Fibroblast of lung (primary cell): ENCODE measurements around the gene MSANTD3.

Experiments used
- EZH2 ChIP-seq: IDR thresholded peaks from 2 replicates; pipeline ENCODE4 v1.5.1; 2012; ENCODE audit warnings: low read length, control low read depth, mild to moderate bottlenecking; ENCODE audit errors: missing control alignments
- TF ChIP-seq, protein P1 (sequence below), 2 donors: IDR thresholded peaks in 1 of 2; conservative IDR thresholded peaks in 1 of 2; 1 replicate in 1 of 2; 2 replicates in 1 of 2; pipeline ENCODE4 v1.5.1; 2011 to 2012; ENCODE audit warnings: low read length in 2 of 2, control low read depth in 1 of 2, inconsistent platforms in 1 of 2, low read depth in 1 of 2, mild to moderate bottlenecking in 1 of 2

DNA sequence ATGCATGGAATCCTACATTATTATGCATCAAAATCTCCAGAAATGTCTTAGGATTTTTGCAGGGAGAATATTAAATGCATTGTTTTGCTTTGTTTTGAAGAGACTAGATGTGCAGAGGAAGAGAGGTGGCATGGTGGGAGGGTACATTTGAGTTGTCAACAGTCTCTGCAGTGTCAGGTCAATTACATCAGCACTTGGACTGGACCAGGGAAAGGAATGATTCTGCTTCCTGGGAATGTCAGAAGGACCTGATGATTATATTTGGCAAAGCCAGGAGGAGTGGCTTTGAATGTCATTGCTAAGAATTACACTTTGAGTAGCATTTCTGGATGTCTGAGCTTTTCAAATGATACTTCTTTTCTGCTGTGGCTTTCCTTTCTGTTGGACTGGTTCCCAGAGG, 28.5 kb downstream of the MSANTD3 start:
- TF ChIP-seq, protein P1, sequence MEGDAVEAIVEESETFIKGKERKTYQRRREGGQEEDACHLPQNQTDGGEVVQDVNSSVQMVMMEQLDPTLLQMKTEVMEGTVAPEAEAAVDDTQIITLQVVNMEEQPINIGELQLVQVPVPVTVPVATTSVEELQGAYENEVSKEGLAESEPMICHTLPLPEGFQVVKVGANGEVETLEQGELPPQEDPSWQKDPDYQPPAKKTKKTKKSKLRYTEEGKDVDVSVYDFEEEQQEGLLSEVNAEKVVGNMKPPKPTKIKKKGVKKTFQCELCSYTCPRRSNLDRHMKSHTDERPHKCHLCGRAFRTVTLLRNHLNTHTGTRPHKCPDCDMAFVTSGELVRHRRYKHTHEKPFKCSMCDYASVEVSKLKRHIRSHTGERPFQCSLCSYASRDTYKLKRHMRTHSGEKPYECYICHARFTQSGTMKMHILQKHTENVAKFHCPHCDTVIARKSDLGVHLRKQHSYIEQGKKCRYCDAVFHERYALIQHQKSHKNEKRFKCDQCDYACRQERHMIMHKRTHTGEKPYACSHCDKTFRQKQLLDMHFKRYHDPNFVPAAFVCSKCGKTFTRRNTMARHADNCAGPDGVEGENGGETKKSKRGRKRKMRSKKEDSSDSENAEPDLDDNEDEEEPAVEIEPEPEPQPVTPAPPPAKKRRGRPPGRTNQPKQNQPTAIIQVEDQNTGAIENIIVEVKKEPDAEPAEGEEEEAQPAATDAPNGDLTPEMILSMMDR (conservative IDR thresholded peaks at IDR 0.05 in 1 of 2, IDR thresholded peaks at IDR 0.05 in 1 of 2; ENCODE audit: low read depth in 1 of 2, low read length in 2 of 2), result no peak
- no peak for TF ChIP-seq EZH2
